ENCODE measurements around the gene TMCC2.

TMCC2 gene

DNA sequence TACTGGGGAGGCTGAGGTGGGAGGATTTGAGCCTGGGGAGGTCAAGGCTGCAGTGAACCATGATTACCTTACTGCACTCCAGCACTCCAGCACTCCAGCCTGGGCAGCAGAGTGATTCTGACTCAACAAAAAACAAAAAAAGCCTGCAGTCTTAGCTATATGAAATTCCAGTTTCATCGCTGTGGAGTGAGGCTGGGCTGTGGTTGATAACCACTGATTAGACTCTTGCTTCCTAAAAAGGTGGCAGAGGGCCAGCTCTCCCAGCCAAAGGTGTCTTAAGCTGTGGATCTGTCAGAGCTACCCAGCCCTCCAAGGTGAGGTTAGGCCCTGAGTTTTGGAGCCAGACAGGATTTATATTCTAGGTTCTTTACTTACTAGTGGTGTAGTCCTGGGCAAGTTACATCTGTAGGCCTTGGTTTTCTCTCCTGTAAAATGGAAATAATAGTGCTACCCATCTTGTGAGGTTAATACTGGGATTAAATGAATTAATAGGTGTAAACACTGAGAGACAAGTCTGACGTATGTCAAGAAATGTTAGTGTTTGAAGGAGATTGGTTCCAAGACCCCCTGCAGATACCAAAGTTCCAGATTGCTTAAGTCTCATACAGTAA is 35.9 kb downstream of the TMCC2 start:
- peak; percentile 16 to 41 for DNase-seq (ENCODE audit: low read depth in 2 of 2)
- no peak overlapping the region for H3K4me3 ChIP-seq (replicated peaks in 1 of 2; ENCODE audit: low read depth in 2 of 2, low read length in 2 of 2)
- TF ChIP-seq, protein P1, sequence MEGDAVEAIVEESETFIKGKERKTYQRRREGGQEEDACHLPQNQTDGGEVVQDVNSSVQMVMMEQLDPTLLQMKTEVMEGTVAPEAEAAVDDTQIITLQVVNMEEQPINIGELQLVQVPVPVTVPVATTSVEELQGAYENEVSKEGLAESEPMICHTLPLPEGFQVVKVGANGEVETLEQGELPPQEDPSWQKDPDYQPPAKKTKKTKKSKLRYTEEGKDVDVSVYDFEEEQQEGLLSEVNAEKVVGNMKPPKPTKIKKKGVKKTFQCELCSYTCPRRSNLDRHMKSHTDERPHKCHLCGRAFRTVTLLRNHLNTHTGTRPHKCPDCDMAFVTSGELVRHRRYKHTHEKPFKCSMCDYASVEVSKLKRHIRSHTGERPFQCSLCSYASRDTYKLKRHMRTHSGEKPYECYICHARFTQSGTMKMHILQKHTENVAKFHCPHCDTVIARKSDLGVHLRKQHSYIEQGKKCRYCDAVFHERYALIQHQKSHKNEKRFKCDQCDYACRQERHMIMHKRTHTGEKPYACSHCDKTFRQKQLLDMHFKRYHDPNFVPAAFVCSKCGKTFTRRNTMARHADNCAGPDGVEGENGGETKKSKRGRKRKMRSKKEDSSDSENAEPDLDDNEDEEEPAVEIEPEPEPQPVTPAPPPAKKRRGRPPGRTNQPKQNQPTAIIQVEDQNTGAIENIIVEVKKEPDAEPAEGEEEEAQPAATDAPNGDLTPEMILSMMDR (IDR thresholded peaks at IDR 0.05; ENCODE audit: low read depth, low read length), result no peak

DNA sequence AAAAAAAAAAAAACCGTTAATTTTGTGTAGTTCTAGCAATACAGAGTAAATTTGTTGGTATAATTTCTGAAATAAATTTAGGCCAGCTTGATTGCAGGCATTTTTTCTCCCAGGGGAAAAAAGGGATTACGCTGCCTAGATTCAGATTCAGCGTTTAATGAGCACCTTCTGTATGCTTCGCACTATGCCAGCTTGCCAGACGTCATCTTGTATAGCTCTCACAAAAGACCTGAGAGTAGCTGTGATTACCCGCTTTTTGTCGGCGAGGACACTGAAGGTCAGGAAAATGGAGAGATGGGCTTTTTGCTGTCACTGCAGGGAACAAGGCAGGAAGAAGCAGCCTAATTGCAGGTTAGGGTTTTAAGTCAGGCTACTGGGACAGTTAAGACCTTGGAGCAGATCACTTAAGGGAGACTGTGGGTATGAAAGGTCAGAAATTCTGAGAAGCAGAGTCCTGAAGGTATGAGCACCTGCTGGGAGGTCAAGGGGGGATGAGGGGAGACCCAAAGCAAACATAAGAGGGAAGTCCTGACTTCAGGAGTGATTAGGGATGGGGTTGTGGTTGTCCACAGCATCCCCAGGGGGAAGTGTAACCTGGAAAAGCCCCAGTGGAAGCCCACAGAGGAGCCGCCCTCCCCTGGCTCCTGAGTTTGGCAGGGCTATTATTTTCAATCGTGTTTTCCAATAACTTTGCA is 39.0 kb downstream of the TMCC2 start:
- DNase-seq (ENCODE audit: low read depth in 2 of 2), result no peak
- H3K4me3 ChIP-seq (replicated peaks in 1 of 2; ENCODE audit: low read depth in 2 of 2, low read length in 2 of 2), result no peak overlapping the region
- TF ChIP-seq, protein P1 (IDR thresholded peaks at IDR 0.05; ENCODE audit: low read depth, low read length), result no peak

DNA sequence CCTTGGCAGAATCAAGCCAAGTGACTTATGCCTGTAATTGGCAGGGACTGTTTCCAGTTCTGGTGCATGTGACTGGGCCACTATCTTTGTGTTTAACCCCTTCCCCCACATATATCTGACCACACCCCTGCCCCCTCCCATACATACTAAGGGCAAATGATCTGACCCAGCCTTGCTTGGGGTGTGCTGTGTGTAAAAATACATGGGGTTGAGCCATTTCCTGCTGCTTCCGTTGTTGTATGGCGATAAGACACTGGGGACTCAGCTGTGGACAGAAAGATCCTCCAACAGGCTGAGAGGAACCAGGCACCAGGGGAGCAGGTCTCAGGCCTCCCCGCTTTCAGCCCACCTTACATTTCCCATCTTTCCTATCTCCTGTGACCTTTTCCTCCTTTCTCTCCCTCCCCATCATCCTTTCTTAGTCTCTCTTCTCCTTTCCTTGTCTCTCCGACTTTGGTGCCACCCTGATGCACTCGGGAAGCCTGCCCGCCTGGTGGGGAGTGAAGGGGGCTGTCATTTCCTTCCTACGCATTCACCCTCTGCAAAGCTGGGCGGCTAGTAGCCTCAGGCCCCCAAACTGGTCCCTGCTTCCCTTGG is 39.7 kb downstream of the TMCC2 start:
- no peak for DNase-seq (ENCODE audit: low read depth in 2 of 2)
- TF ChIP-seq, protein P1 (IDR thresholded peaks at IDR 0.05; ENCODE audit: low read depth, low read length), result no peak
- H3K4me3 ChIP-seq (replicated peaks in 1 of 2; ENCODE audit: low read depth in 2 of 2, low read length in 2 of 2), result no peak overlapping the region

DNA sequence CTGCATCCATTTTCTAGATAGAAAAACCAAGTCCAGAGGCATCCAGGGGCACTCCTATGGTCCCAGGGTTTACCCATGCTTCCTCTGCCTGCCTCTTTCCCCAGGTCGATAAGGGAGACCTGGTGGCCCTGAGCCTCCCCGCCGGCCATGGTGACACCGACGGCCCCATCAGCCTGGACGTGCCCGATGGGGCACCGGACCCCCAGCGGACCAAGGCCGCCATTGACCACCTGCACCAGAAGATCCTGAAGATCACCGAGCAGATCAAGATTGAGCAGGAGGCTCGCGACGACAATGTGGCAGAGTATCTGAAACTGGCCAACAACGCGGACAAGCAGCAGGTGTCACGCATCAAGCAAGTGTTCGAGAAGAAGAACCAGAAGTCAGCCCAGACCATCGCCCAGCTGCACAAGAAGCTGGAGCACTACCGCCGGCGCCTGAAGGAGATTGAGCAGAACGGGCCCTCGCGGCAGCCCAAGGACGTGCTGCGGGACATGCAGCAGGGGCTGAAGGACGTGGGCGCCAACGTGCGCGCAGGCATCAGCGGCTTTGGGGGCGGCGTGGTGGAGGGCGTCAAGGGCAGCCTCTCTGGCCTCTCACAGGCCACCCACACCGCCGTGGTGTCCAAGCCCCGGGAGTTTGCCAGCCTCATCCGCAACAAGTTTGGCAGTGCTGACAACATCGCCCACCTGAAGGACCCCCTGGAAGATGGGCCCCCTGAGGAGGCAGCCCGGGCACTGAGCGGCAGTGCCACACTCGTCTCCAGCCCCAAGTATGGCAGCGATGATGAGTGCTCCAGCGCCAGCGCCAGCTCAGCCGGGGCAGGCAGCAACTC is 41.3 kb downstream of the TMCC2 start:
- TF ChIP-seq, protein P1 (IDR thresholded peaks at IDR 0.05; ENCODE audit: low read depth, low read length), result no peak
- DNase-seq (ENCODE audit: low read depth in 2 of 2), result no peak
- H3K4me3 ChIP-seq (replicated peaks in 1 of 2; ENCODE audit: low read depth in 2 of 2, low read length in 2 of 2), result no peak overlapping the region

DNA sequence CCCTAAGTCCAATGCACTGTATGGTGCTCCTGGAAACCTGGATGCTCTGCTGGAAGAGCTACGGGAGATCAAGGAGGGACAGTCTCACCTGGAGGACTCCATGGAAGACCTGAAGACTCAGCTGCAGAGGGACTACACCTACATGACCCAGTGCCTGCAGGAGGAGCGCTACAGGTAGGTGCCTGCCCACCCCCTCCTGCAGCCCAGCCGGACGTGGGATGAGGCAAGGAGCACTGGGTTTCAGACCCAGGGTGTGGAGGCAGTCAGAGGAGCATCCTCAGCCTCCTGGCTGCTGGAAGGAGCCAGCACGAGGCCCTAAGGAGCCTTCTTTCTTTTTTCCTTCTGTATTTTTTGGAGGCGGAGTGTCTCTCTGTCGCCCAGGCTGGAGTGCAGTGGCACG is 42.0 kb downstream of the TMCC2 start:
- no peak overlapping the region for H3K4me3 ChIP-seq (replicated peaks in 1 of 2; ENCODE audit: low read depth in 2 of 2, low read length in 2 of 2)
- TF ChIP-seq, protein P1 (IDR thresholded peaks at IDR 0.05; ENCODE audit: low read depth, low read length), result no peak
- DNase-seq (ENCODE audit: low read depth in 2 of 2), result no peak

DNA sequence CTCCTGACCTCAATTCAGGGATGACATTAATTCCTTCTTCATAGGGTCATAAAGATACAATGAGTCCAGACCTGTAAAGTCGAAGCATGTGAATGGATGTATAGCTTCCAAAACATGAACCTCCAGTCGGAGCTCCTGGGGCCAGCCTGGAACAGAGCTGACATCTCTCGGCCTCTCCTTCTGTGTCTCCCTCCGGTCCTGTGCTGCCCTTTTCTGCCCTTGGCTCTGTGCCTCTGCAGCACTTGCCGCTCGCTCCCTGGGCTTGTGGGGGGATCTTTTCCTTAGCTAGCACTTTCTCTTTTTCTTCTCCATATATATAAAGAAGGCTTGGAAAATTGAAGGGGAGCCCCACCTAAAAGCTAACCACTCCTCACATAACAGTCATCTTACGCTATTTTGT is 42.5 kb downstream of the TMCC2 start:
- DNase-seq (ENCODE audit: low read depth in 2 of 2), result no peak
- H3K4me3 ChIP-seq (replicated peaks in 1 of 2; ENCODE audit: low read depth in 2 of 2, low read length in 2 of 2), result no peak overlapping the region
- TF ChIP-seq, protein P1 (IDR thresholded peaks at IDR 0.05; ENCODE audit: low read depth, low read length), result no peak

Data from cardiac fibroblast (primary cell).